ENCODE results near the gene VMP1. TPM values are rescaled to one million over a fixed set of nuclear protein-coding genes. Genes with fewer than 3 reads are reported as not detected.

The VMP1 gene
- total and polyA plus RNA-seq, 2 experiments from 2014 or later: 134 to 216 TPM

DNA sequence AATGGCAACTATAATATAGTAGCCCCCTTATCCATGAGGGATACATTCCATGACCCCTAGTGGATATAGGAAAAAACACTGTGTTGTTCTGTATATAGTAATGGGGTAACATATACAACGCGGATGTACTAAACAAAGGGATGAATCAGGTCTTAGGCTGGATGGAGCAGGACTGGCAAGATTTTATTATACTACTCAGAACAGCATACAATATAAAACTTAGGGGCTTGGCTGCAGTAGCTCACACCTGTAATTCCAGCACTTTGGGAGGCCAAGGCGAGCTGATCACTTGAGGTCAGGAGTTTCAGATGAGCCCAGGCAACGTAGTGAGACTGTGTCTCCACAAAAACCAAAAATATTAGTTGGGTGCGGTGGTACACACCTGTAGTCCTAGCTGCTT, 26.8 kb downstream of the VMP1 start:
- in situ Hi-C loops (cut with MboI): loop anchor here (25.0 kb wide), 1 partner anchor 328 kb away; no protein-coding TSS in a partner anchor
- WGBS, 2 experiments (ENCODE audit: low coverage in 1 of 2, low lambda C conversion rate in 2 of 2, missing lambda C conversion rate in 2 of 2): 87 to 88% methylated on average over 5 of the region's 5 CpGs
- H3K27ac ChIP-seq: no peak overlapping the region
- H3F3A ChIP-seq (ENCODE audit: insufficient read depth): no peaks in the 10 kb centered on the region
- H3K4me3 ChIP-seq: no peak overlapping the region
- H3K9me3 ChIP-seq (ENCODE audit: low read depth): no peaks in the 10 kb centered on the region
- no peaks in the 10 kb centered on the region for H3K27me3 ChIP-seq (replicated peaks; ENCODE audit: insufficient read depth)
- H3K9me2 ChIP-seq (ENCODE audit: insufficient read depth): no peaks in the 10 kb centered on the region
- peaks cover 4% of the 10 kb centered on the region; the same call in 1 of the 2 replicates for H3K4me1 ChIP-seq (ENCODE audit: insufficient read depth)
- TF ChIP-seq EZH2phosphoT487 (IDR thresholded peaks at IDR 0.05; ENCODE audit: insufficient read depth, low read depth): no peak
- TF ChIP-seq EZH2 (IDR thresholded peaks at IDR 0.05; ENCODE audit: insufficient read depth, poor library complexity, severe bottlenecking): no peak
- DNase-seq: no peak
- H3K79me2 ChIP-seq (ENCODE audit: insufficient read depth): peaks cover 50% of the 10 kb centered on the region
- no peaks in the 10 kb centered on the region for H4K20me1 ChIP-seq (ENCODE audit: insufficient read depth)
- no peak overlapping the region for H3K9ac ChIP-seq
- H3K36me3 ChIP-seq (ENCODE audit: low read depth): peaks cover 19% of the 10 kb centered on the region; the same call in 1 of the 2 replicates
- H2AFZ ChIP-seq: no peak overlapping the region
- H3K4me2 ChIP-seq (ENCODE audit: unreplicated experiment): no peak overlapping the region

- Histone ChIP-seq H3K4me3 (no peak overlapping the region), H3K4me1 (ENCODE audit: insufficient read depth) (no peaks in the 10 kb centered on the region), H3K27ac (no peak overlapping the region), H4K20me1 (ENCODE audit: insufficient read depth) (no peaks in the 10 kb centered on the region), H3K36me3 (ENCODE audit: low read depth) (0 out of 2 replicates have a peak, but pooled peaks cover 20% of the 10 kb centered on the region), H3K4me2 (ENCODE audit: unreplicated experiment) (no peak overlapping the region), H3K9me3 (ENCODE audit: low read depth) (no peaks in the 10 kb centered on the region), H3K79me2 (ENCODE audit: insufficient read depth) (peaks cover 21% of the 10 kb centered on the region), H2AFZ (no peak overlapping the region), H3K27me3 (replicated peaks; ENCODE audit: insufficient read depth) (no peaks in the 10 kb centered on the region), H3K9ac (no peak overlapping the region), H3F3A (ENCODE audit: insufficient read depth) (no peaks in the 10 kb centered on the region), H3K9me2 (ENCODE audit: insufficient read depth) (no peaks in the 10 kb centered on the region)
- no peak for DNase-seq
- TF ChIP-seq EZH2 (IDR thresholded peaks at IDR 0.05; ENCODE audit: insufficient read depth, poor library complexity, severe bottlenecking): no peak
- no peak for TF ChIP-seq EZH2phosphoT487 (IDR thresholded peaks at IDR 0.05; ENCODE audit: insufficient read depth, low read depth)
- in situ Hi-C loops (cut with MboI): loop anchor here (25.0 kb wide), 1 partner anchor 325 kb away; no protein-coding TSS in a partner anchor
- WGBS, 2 experiments (ENCODE audit: low coverage in 1 of 2, low lambda C conversion rate in 2 of 2, missing lambda C conversion rate in 2 of 2): 87 to 96% methylated on average over 3 of the region's 3 CpGs
These were observed 29.9 kb downstream of the VMP1 start for GRCh38 chr17:59737324-59737723.

GRCh38 chr17:59743842-59744241, 36.4 kb downstream of the VMP1 start:
- Histone ChIP-seq H3K4me1 (ENCODE audit: insufficient read depth) (no peaks in the 10 kb centered on the region), H3K79me2 (ENCODE audit: insufficient read depth) (peaks cover 16% of the 10 kb centered on the region; the same call in 1 of the 2 replicates), H3K9me3 (ENCODE audit: low read depth) (no peaks in the 10 kb centered on the region), H3K4me3 (no peak overlapping the region), H3F3A (ENCODE audit: insufficient read depth) (peaks cover 16% of the 10 kb centered on the region), H3K36me3 (ENCODE audit: low read depth) (peaks cover 5% of the 10 kb centered on the region; the same call in 1 of the 2 replicates), H3K9me2 (ENCODE audit: insufficient read depth) (no peaks in the 10 kb centered on the region), H3K27me3 (replicated peaks; ENCODE audit: insufficient read depth) (no peaks in the 10 kb centered on the region), H3K27ac (no peak overlapping the region), H4K20me1 (ENCODE audit: insufficient read depth) (no peaks in the 10 kb centered on the region), H3K9ac (no peak overlapping the region), H3K4me2 (ENCODE audit: unreplicated experiment) (no peak overlapping the region), H2AFZ (no peak overlapping the region)
- in situ Hi-C loops (cut with MboI): loop anchor here (25.0 kb wide), 1 partner anchor 318 kb away; no protein-coding TSS in a partner anchor
- no peak for TF ChIP-seq EZH2phosphoT487 (IDR thresholded peaks at IDR 0.05; ENCODE audit: insufficient read depth, low read depth)
- TF ChIP-seq EZH2 (IDR thresholded peaks at IDR 0.05; ENCODE audit: insufficient read depth, poor library complexity, severe bottlenecking): no peak
- no peak for DNase-seq
- 97 to 100% methylated on average over 4 of the region's 4 CpGs for WGBS, 2 experiments (ENCODE audit: low coverage in 1 of 2, low lambda C conversion rate in 2 of 2, missing lambda C conversion rate in 2 of 2)

DNA sequence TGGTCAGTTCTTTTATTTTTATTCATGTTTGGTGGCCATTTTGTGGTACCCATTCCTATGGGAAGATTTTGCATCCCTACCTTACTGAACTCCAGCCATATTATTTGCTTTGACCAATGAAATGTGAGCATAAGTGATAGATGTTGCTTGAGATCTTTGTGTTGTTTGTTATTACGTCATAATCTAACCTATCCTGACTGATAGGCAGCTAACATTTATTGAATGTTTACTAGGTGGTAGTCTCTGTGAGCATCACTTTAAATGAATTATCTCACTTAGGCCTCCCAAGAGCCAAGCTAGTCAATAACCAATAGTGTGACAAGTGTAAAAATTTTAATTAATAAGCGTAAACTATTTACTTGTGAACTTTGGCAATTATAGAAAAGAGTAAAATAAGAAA, 37.6 kb downstream of the VMP1 start:
- DNase-seq: no peak
- TF ChIP-seq EZH2phosphoT487 (IDR thresholded peaks at IDR 0.05; ENCODE audit: insufficient read depth, low read depth) (no peak), EZH2 (IDR thresholded peaks at IDR 0.05; ENCODE audit: insufficient read depth, poor library complexity, severe bottlenecking) (no peak)
- Histone ChIP-seq H3K9me3 (ENCODE audit: low read depth) (no peaks in the 10 kb centered on the region), H3K9ac (no peak overlapping the region), H3K27ac (no peak overlapping the region), H3K4me2 (ENCODE audit: unreplicated experiment) (no peak overlapping the region), H3K9me2 (ENCODE audit: insufficient read depth) (no peaks in the 10 kb centered on the region), H3K4me1 (ENCODE audit: insufficient read depth) (no peaks in the 10 kb centered on the region), H3K4me3 (no peak overlapping the region), H4K20me1 (ENCODE audit: insufficient read depth) (no peaks in the 10 kb centered on the region), H3F3A (ENCODE audit: insufficient read depth) (peaks cover 16% of the 10 kb centered on the region), H3K27me3 (replicated peaks; ENCODE audit: insufficient read depth) (no peaks in the 10 kb centered on the region), H2AFZ (no peak overlapping the region), H3K36me3 (ENCODE audit: low read depth) (no peaks in the 10 kb centered on the region; the same call in 1 of the 2 replicates), H3K79me2 (ENCODE audit: insufficient read depth) (peaks cover 25% of the 10 kb centered on the region; the same call in 1 of the 2 replicates)
- WGBS, 2 experiments (ENCODE audit: low coverage in 1 of 2, low lambda C conversion rate in 2 of 2, missing lambda C conversion rate in 2 of 2): 98% methylated on average over 2 of the region's 2 CpGs
- in situ Hi-C loops (cut with MboI): loop anchor here (25.0 kb wide), 1 partner anchor 317 kb away; no protein-coding TSS in a partner anchor
